HG03097 (cell line): ENCODE results near the gene ZFYVE9.
"Not testable (repeated sequence)": the region's sequence is repeated elsewhere in the genome, so short reads cannot be mapped to it uniquely, and the experiment has no call there.

Experiments used
- ATAC-seq: cut with Tn5 transposase; IDR thresholded peaks from one replicate; pipeline ENCODE4 v1.9.1; 2021; ENCODE audit not compliant: unreplicated experiment, low FRiP score

Gene ZFYVE9

GRCh38 chr1:52365746-52366516 is 224.0 kb downstream of the ZFYVE9 start, which contains the start of gene CC2D1B:
Gene CC2D1B, minus strand, starts transcription at chr1:52366205. Its CDS starts 1,585 bp downstream, at chr1:52364620.
- peak; percentile 89 for ATAC-seq

GRCh38 chr1:52366517-52366827 is 224.6 kb downstream of the ZFYVE9 start:
- no peak for ATAC-seq

- ATAC-seq, result no peak
These were observed 225.4 kb downstream of the ZFYVE9 start for GRCh38 chr1:52367272-52367671.

GRCh38 chr1:52368383-52369172 is 226.7 kb downstream of the ZFYVE9 start:
- ATAC-seq, result no peak

- ATAC-seq, result not testable (repeated sequence)
These were observed 228.0 kb downstream of the ZFYVE9 start for GRCh38 chr1:52369851-52370250.

GRCh38 chr1:52385376-52385775 is 243.5 kb downstream of the ZFYVE9 start:
- ATAC-seq, result no peak

- no peak for ATAC-seq
These were observed 244.6 kb downstream of the ZFYVE9 start for GRCh38 chr1:52386458-52386857.

GRCh38 chr1:52393174-52393573 is 251.3 kb downstream of the ZFYVE9 start:
- ATAC-seq, result no peak
